Measurements from ENCODE around the gene RETREG3.

RETREG3 gene

DNA sequence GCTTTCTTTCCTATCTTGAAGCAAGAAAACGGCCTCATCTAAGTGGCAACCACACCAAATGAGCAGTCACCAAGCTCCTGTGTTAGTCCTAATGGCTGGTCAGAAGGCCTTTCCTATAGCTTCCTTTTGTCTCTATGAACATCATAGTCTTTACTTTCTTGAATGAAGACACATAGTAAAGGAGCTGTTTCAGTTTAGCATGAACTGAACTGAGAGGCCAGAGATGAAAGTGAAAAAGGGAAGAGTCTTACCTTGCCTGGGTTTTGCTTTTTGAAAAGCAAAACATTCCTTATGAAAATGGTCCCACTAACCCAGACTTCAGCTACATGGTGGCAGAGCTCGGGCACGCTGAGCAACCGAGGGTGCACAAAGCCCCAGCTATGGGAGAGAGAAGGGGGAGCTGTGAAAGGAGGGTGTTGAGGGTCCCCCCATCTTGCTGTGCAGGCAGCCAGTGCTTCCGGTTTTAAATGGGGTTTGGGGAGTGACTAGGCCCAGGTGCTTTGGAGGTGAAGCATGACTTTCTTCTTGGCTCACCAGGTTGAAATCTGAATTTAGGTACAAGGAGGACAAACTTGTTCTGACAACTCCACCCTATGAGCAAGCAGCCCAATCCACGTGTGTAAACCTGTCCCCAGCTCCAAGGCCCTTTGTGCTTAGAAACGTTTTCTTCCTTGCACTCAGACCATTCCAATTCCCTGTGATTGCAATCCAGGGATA lies 22.5 kb downstream of the RETREG3 start:
- DNase-seq = no peak
- Histone ChIP-seq H3K4me3 (ENCODE audit: insufficient read depth, low read depth, low read length, poor library complexity, severe bottlenecking) (no peak overlapping the region), H3K36me3 (ENCODE audit: control insufficient read depth, insufficient read depth, low read length) (peaks cover 89% of the 10 kb centered on the region), H3K4me1 (ENCODE audit: control insufficient read depth, insufficient read depth, low read length, poor library complexity, severe bottlenecking) (no peaks in the 10 kb centered on the region), H3K27me3 (replicated peaks; ENCODE audit: control insufficient read depth, insufficient read depth, low read length, poor library complexity, severe bottlenecking) (no peaks in the 10 kb centered on the region), H3K9me3 (ENCODE audit: control insufficient read depth, low read length) (no peaks in the 10 kb centered on the region), H3K27ac (ENCODE audit: insufficient read depth, low read length, poor library complexity, severe bottlenecking) (no peak overlapping the region)

DNA sequence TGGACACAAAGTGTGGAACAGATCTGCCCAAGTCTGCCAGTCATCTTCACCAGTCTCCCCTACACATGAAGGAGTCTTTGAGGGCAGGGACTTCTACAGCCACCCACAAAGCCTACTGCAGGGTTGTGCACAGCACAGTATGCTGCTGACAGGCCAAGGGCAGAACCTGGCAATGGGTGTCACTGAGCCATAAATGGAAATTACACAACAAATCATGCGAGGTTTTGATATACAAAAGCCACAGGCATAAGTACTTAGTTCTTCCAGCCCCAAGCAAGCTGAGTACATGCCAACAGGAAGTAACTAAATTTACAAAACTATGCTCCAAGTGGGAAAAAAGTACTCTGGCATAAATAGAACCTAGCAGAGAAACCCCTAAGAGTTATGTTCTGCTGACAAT lies 23.8 kb downstream of the RETREG3 start:
- Histone ChIP-seq H3K27ac (ENCODE audit: insufficient read depth, low read length, poor library complexity, severe bottlenecking) (no peak overlapping the region), H3K4me3 (ENCODE audit: insufficient read depth, low read depth, low read length, poor library complexity, severe bottlenecking) (no peak overlapping the region), H3K4me1 (ENCODE audit: control insufficient read depth, insufficient read depth, low read length, poor library complexity, severe bottlenecking) (no peaks in the 10 kb centered on the region), H3K36me3 (ENCODE audit: control insufficient read depth, insufficient read depth, low read length) (peaks cover 82% of the 10 kb centered on the region), H3K27me3 (replicated peaks; ENCODE audit: control insufficient read depth, insufficient read depth, low read length, poor library complexity, severe bottlenecking) (no peaks in the 10 kb centered on the region), H3K9me3 (ENCODE audit: control insufficient read depth, low read length) (no peaks in the 10 kb centered on the region)
- no peak for DNase-seq

DNA sequence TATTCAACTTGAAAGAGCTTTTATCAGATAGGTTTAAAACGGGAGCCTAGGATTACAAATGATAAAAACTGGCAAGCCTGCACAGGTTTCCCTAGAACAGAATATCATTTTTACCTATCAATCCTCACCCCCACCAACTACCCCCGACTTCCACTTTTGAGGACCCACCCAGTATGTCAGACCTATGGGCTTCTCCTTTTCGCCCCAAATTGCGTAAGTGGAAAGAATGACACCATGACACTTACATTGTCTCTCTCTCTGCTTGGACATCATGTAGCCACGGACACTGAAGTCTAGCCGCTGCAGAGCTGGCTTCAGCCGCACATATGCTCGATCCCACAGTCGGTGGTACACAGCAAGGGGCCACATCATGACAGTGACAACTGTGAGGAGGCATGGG lies 24.3 kb downstream of the RETREG3 start:
- Histone ChIP-seq H3K27ac (ENCODE audit: insufficient read depth, low read length, poor library complexity, severe bottlenecking) (no peak overlapping the region), H3K9me3 (ENCODE audit: control insufficient read depth, low read length) (no peaks in the 10 kb centered on the region), H3K4me1 (ENCODE audit: control insufficient read depth, insufficient read depth, low read length, poor library complexity, severe bottlenecking) (no peaks in the 10 kb centered on the region), H3K27me3 (replicated peaks; ENCODE audit: control insufficient read depth, insufficient read depth, low read length, poor library complexity, severe bottlenecking) (no peaks in the 10 kb centered on the region), H3K4me3 (ENCODE audit: insufficient read depth, low read depth, low read length, poor library complexity, severe bottlenecking) (no peak overlapping the region), H3K36me3 (ENCODE audit: control insufficient read depth, insufficient read depth, low read length) (peaks cover 78% of the 10 kb centered on the region)
- DNase-seq = no peak

DNA sequence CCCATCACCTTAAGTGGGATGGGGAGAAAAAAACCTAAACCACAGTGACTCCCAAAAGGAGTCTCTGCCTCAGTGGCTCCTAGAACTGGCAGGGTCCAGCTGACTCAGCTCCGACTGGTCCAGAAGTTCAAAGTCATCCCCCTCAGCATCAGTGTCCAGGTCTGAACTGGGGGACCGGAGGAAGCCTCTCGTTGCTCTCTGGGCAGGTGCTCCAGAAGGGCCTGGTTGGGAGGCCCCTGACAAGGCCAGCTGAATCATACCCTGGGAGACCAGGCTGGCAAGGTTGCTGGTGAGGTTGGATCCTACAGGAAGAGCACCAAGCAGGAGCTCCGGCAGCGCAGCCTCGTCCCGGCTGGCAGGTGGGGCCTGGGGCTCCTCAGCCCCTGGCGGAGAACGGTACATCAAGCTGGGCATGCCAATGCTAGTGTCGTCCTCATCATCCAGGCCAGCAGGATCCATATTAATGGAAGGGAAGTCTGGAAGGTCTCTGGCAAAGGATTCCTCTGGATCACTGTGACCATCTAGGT lies 27.4 kb downstream of the RETREG3 start:
- no peaks in the 10 kb centered on the region for H3K9me3 ChIP-seq (ENCODE audit: control insufficient read depth, low read length)
- no peak for DNase-seq
- H3K36me3 ChIP-seq (ENCODE audit: control insufficient read depth, insufficient read depth, low read length) = peaks cover 64% of the 10 kb centered on the region
- no peaks in the 10 kb centered on the region for H3K27me3 ChIP-seq (replicated peaks; ENCODE audit: control insufficient read depth, insufficient read depth, low read length, poor library complexity, severe bottlenecking)
- H3K4me1 ChIP-seq (ENCODE audit: control insufficient read depth, insufficient read depth, low read length, poor library complexity, severe bottlenecking) = peaks cover 11% of the 10 kb centered on the region
- no peak overlapping the region for H3K4me3 ChIP-seq (ENCODE audit: insufficient read depth, low read depth, low read length, poor library complexity, severe bottlenecking)
- no peak overlapping the region for H3K27ac ChIP-seq (ENCODE audit: insufficient read depth, low read length, poor library complexity, severe bottlenecking)

DNA sequence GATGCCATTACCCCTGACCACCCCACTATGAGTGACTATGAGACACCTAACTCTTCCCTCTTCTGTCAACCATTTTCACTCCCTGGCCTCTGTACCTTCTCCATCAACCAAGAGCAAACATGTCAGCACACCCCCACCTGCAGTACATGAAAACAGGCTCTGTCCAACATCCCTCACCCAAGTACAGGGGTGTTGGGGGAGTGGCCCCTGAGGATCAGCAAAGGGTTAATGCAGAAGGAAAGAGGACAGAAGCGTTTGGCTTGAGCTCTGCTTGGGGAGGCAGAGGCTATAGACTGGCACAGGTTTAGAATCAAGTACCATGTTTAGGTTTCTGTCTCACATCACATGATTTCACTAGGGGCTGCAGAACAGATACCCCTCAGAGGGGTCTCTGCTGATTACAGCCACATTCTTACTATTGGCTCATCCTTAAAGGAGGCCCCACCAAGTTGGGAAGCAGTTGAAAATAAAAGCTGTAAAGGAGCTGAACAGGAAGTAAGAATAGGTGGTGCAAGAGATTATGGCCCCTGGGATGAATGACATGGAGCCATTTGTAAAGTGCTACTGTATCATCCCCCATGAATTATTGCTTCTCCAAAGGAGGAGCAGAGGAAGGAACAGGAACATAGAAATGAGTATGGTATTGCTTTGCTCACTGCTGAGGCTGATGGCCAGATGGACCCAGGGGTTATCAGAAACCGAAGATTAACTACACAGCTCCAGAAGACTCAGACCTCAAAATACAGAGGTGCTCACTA lies 29.2 kb downstream of the RETREG3 start:
- DNase-seq = no peak
- peaks cover 45% of the 10 kb centered on the region for H3K36me3 ChIP-seq (ENCODE audit: control insufficient read depth, insufficient read depth, low read length)
- peaks cover 11% of the 10 kb centered on the region for H3K4me1 ChIP-seq (ENCODE audit: control insufficient read depth, insufficient read depth, low read length, poor library complexity, severe bottlenecking)
- H3K27me3 ChIP-seq (replicated peaks; ENCODE audit: control insufficient read depth, insufficient read depth, low read length, poor library complexity, severe bottlenecking) = no peaks in the 10 kb centered on the region
- H3K27ac ChIP-seq (ENCODE audit: insufficient read depth, low read length, poor library complexity, severe bottlenecking) = no peak overlapping the region
- no peak overlapping the region for H3K4me3 ChIP-seq (ENCODE audit: insufficient read depth, low read depth, low read length, poor library complexity, severe bottlenecking)
- no peaks in the 10 kb centered on the region for H3K9me3 ChIP-seq (ENCODE audit: control insufficient read depth, low read length)

DNA sequence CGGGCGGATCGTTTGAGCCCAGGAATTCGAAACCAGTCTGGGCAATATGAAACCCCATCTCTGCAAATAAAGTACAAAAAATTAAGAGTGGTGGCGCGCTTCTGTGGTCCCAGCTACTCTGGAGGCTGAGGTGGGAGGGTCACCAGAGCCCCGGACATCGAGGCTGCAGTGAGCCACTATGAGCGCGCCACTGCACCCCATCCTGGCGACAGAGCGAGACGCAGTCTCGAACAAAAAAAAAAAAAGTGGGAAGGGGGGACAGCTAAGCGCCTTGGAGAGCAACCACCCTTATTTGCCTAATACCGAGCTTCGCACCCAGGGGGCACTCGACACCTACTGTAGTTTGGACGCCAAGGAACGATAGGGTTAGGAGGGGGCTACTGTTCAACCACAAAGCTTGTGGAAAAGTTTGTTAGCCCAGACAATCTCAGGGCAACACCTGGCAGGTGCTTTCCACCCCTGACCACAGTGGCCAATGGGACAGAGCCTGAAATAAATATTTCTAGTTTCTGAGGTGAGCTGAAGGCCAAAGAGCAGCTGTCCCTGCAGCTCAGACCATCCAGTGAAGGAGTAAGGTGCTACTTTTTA lies 30.8 kb downstream of the RETREG3 start:
- DNase-seq = peak in 2 of 3 donors; percentile 46 to 49
- Histone ChIP-seq H3K4me3 (ENCODE audit: insufficient read depth, low read depth, low read length, poor library complexity, severe bottlenecking) (peak overlapping the region; percentile 75), H3K27me3 (replicated peaks; ENCODE audit: control insufficient read depth, insufficient read depth, low read length, poor library complexity, severe bottlenecking) (no peaks in the 10 kb centered on the region), H3K4me1 (ENCODE audit: control insufficient read depth, insufficient read depth, low read length, poor library complexity, severe bottlenecking) (peaks cover 11% of the 10 kb centered on the region), H3K36me3 (ENCODE audit: control insufficient read depth, insufficient read depth, low read length) (peaks cover 38% of the 10 kb centered on the region), H3K9me3 (ENCODE audit: control insufficient read depth, low read length) (no peaks in the 10 kb centered on the region), H3K27ac (ENCODE audit: insufficient read depth, low read length, poor library complexity, severe bottlenecking) (peak overlapping the region; percentile 74)

DNA sequence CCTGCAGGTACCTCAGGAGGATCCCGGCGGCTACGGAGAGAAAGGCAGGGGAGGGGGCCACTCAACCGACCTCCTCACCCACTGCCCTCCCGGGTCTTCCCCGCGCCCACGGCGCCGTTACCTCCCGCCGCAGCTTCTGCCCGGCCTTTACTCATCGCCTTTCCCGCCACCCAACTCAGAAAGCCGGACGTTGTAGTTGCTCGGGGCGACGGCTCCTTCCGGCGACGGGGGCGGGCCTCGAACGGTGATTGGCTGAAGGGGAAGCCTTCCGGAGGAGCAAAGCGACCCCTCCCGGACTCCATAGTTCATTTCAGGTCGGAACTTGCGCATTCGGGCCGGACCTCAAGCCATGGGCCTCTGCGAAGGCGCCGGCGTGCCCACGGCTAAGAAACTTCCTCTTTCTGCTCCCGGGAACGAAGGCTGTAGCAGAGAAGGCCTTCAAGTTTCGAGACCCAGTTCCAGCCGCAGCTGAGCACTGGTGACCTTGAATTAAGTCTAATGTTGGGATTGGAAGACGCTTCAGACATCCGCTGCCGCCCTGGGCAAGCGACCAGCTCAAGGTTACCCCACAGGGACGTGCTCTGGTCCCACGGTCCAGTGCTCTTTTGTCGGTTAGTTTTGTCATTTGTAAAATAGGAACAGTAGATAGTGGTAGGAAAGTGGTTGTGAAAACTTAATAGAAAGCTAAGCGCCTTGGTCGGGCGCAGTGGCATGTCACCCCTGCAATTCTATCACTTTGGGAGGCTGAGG lies 31.5 kb downstream of the RETREG3 start, which contains the start of gene PSMC3IP:
PSMC3IP (minus strand) TSS at position 198 of the 750 bp plus-strand sequence; CDS start at position 155, 43 bp downstream.
- peak; percentile 84 to 89 (median 85) for DNase-seq
- no peaks in the 10 kb centered on the region for H3K9me3 ChIP-seq (ENCODE audit: control insufficient read depth, low read length)
- peaks cover 11% of the 10 kb centered on the region for H3K4me1 ChIP-seq (ENCODE audit: control insufficient read depth, insufficient read depth, low read length, poor library complexity, severe bottlenecking)
- peak within 1 kb of the TSS; percentile 75 for H3K4me3 ChIP-seq (ENCODE audit: insufficient read depth, low read depth, low read length, poor library complexity, severe bottlenecking)
- peaks cover 38% of the 10 kb centered on the region for H3K36me3 ChIP-seq (ENCODE audit: control insufficient read depth, insufficient read depth, low read length)
- peak within 1 kb of the TSS; percentile 74 for H3K27ac ChIP-seq (ENCODE audit: insufficient read depth, low read length, poor library complexity, severe bottlenecking)
- H3K27me3 ChIP-seq (replicated peaks; ENCODE audit: control insufficient read depth, insufficient read depth, low read length, poor library complexity, severe bottlenecking) = no peaks in the 10 kb centered on the region

DNA sequence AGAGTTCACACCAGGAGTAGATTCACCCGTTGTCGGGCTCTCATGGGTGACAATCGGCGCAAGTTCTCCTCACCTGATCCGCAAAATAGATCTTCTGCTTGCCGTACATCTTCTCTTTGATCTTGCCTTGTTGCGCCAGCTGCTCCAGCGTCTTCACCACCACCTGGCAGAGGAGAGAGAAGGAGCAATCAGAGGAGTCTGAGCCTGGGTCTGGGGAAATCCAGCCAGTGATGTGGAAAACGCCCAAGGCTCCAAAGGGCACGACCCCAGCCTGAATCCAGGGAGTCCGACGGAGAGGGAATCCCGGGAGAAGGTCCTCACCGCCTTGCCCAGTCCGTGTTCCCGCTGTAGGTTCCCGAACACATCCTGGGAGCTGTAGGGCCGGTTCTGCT lies 32.0 kb downstream of the RETREG3 start:
- Histone ChIP-seq H3K4me1 (ENCODE audit: control insufficient read depth, insufficient read depth, low read length, poor library complexity, severe bottlenecking) (peaks cover 11% of the 10 kb centered on the region), H3K27ac (ENCODE audit: insufficient read depth, low read length, poor library complexity, severe bottlenecking) (peak overlapping the region; percentile 74), H3K36me3 (ENCODE audit: control insufficient read depth, insufficient read depth, low read length) (peaks cover 36% of the 10 kb centered on the region), H3K27me3 (replicated peaks; ENCODE audit: control insufficient read depth, insufficient read depth, low read length, poor library complexity, severe bottlenecking) (no peaks in the 10 kb centered on the region), H3K4me3 (ENCODE audit: insufficient read depth, low read depth, low read length, poor library complexity, severe bottlenecking) (peak overlapping the region; percentile 75), H3K9me3 (ENCODE audit: control insufficient read depth, low read length) (no peaks in the 10 kb centered on the region)
- DNase-seq = no peak

DNA sequence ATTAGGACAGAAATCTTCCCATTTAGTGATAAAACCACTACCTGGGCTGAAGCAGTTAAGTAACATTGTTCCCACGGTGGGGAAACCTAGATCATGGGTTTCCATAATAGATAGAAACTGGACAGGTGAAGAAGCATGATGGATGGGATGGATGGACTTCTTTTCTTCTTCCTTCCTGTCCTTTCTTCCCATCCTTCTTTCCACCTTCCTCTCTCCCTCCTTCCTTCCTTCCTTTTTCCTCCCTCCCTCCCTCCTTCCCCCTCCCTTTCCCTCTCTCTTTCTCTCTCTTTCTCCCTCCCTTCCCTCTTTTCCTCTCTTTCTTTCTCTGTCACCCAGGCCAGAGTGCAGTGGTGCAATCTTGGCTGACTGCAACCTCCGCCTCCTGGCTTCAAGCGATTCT lies 34.7 kb downstream of the RETREG3 start:
- H3K4me3 ChIP-seq (ENCODE audit: insufficient read depth, low read depth, low read length, poor library complexity, severe bottlenecking) = no peak overlapping the region
- H3K9me3 ChIP-seq (ENCODE audit: control insufficient read depth, low read length) = no peaks in the 10 kb centered on the region
- no peak overlapping the region for H3K27ac ChIP-seq (ENCODE audit: insufficient read depth, low read length, poor library complexity, severe bottlenecking)
- H3K4me1 ChIP-seq (ENCODE audit: control insufficient read depth, insufficient read depth, low read length, poor library complexity, severe bottlenecking) = peaks cover 11% of the 10 kb centered on the region
- H3K36me3 ChIP-seq (ENCODE audit: control insufficient read depth, insufficient read depth, low read length) = peaks cover 41% of the 10 kb centered on the region
- no peak for DNase-seq
- no peaks in the 10 kb centered on the region for H3K27me3 ChIP-seq (replicated peaks; ENCODE audit: control insufficient read depth, insufficient read depth, low read length, poor library complexity, severe bottlenecking)

Measured in effector memory CD4-positive, alpha-beta T cell (primary cell).